CD4-positive, alpha-beta T cell (primary cell): ENCODE data around the gene GCDH. TPM values are rescaled to one million over a fixed set of nuclear protein-coding genes. Genes with fewer than 3 reads are reported as not detected.

ENCODE experiments used
- ATAC-seq: fragments of 200-7000 bp; cut with Tn5 transposase; one replicate; pipeline ENCODE4 v1.10.0; 2022; ENCODE audit warnings: mild to moderate bottlenecking; ENCODE audit not compliant: poor library complexity
- CTCF ChIA-PET: fragments of 350-600 bp; sonication (Branson Sonifier 250); formaldehyde crosslinking; loops from one replicate; lab custom pipeline; 2021; ENCODE audit warnings: antibody characterized with exemption, inconsistent platforms; lab: Charles Lee
- POLR2A ChIA-PET: fragments of 350-600 bp; sonication (Branson Sonifier 250); formaldehyde crosslinking; loops from one replicate; lab custom pipeline; 2021; ENCODE audit warnings: antibody characterized with exemption, inconsistent platforms; lab: Charles Lee
- DNase-seq, 14 experiments: peaks; one replicate each; pipeline ENCODE4 v3.0.0-alpha.2; 2013 to 2020; ENCODE audit warnings: mixed read lengths in 2 of 14
- H3K27ac ChIP-seq, 2 donors: one replicate each; pipeline versions ENCODE4 v1.5.1 to v1.7.0; 2013; ENCODE audit warnings: low read length in 2 of 2, low read depth in 1 of 2, mild to moderate bottlenecking in 1 of 2
- H3K27me3 ChIP-seq, 2 experiments: 1 replicate in 1 of 2; 2 replicates in 1 of 2; pipeline versions ENCODE4 v1.6.1 to v1.7.0; 2013; ENCODE audit warnings: low read length in 2 of 2, control low read depth in 1 of 2, mild to moderate bottlenecking in 1 of 2, moderate library complexity in 1 of 2; ENCODE audit not compliant: insufficient read depth in 2 of 2, control insufficient read depth in 1 of 2
- H3K36me3 ChIP-seq: one replicate; pipeline ENCODE4 v1.6.1; 2013; ENCODE audit warnings: low read length, control low read depth; ENCODE audit not compliant: insufficient read depth
- H3K4me1 ChIP-seq: one replicate; pipeline ENCODE4 v1.6.1; 2013; ENCODE audit warnings: low read length, control low read depth; ENCODE audit not compliant: insufficient read depth
- H3K4me3 ChIP-seq: one replicate; pipeline ENCODE4 v1.5.1; 2013; ENCODE audit warnings: mild to moderate bottlenecking, low read length, moderate library complexity
- H3K9me3 ChIP-seq, 2 experiments: 1 replicate in 1 of 2; 2 replicates in 1 of 2; pipeline versions ENCODE4 v1.6.1 to v1.7.0; 2013; ENCODE audit warnings: low read length in 2 of 2, mild to moderate bottlenecking in 2 of 2, control low read depth in 1 of 2, moderate library complexity in 1 of 2; ENCODE audit not compliant: control insufficient read depth in 1 of 2, insufficient read depth in 1 of 2
- H3K27ac Mint-ChIP-seq: one replicate; pipeline ENCODE4 v1.8.0; 2020; ENCODE audit warnings: mixed read lengths
- H3K27me3 Mint-ChIP-seq: one replicate; pipeline ENCODE4 v1.8.0; 2021; ENCODE audit warnings: mixed read lengths
- H3K36me3 Mint-ChIP-seq: one replicate; pipeline ENCODE4 v1.8.0; 2021; ENCODE audit warnings: low read depth, mixed read lengths
- H3K4me1 Mint-ChIP-seq: one replicate; pipeline ENCODE4 v1.8.0; 2021; ENCODE audit warnings: low read depth, mixed read lengths
- H3K4me3 Mint-ChIP-seq: one replicate; pipeline ENCODE4 v1.8.0; 2020; ENCODE audit warnings: mild to moderate bottlenecking, mixed read lengths
- H3K9me3 Mint-ChIP-seq: one replicate; pipeline ENCODE4 v1.8.0; 2020; ENCODE audit warnings: mixed read lengths
- CTCF ChIP-seq: fragments of 200-600 bp; IDR thresholded peaks from one replicate; pipeline ENCODE4 v1.8.0; 2022; ENCODE audit warnings: antibody characterized with exemption, mild to moderate bottlenecking
- intact Hi-C, 2 experiments: fragments of 100-400 bp; cut with DNase I in 1 of 2; cut with micrococcal nuclease in 1 of 2; formaldehyde crosslinking; loops; one replicate each; pipeline versions ENCODE4 v1.15.1 to v1.9.0; 2023 to 2025; cut with DNase I, micrococcal nuclease
- total RNA-seq, 174 experiments: library from RNA in 2 of 174; stranded (reverse) in 2 of 174; gene quantifications; one replicate each; pipeline ENCODE4 v1.2.3 and lab custom pipeline; 2021 to 2026

The GCDH gene
- total RNA-seq, 2 experiments from 2014 or later, result 39.2 to 42.1 TPM

- DNase-seq (peak in 1 of 14 experiments; percentile 39), ATAC-seq (no peak)
- Mint-ChIP-seq H3K27me3 (no peaks in the 10 kb centered on the region), H3K9me3 (no peaks in the 10 kb centered on the region), H3K4me3 (peak overlapping the region; percentile 51), H3K27ac (peak overlapping the region; percentile 90), H3K4me1 (peaks cover 31% of the 10 kb centered on the region), H3K36me3 (peaks cover 18% of the 10 kb centered on the region)
- no peaks in the 10 kb centered on the region for H3K9me3 ChIP-seq
- POLR2A ChIA-PET, result interaction anchor here (0.7 kb wide), 1 partner anchor 1536 kb away, joined by 3 read pairs; no protein-coding TSS in a partner anchor
- CTCF ChIA-PET, result interaction anchor here (1.6 kb wide), 1 partner anchor 47 kb away, joined by 6 read pairs; no protein-coding TSS in a partner anchor
- H3K27me3 ChIP-seq, result no peaks in the 10 kb centered on the region
- no peak overlapping the region for H3K27ac ChIP-seq
- intact Hi-C loops, result no loop called here
- TF ChIP-seq CTCF, result no peak
- H3K4me3 ChIP-seq, result no peak overlapping the region
- peaks cover 11% of the 10 kb centered on the region for H3K36me3 ChIP-seq
- H3K4me1 ChIP-seq, result peaks cover 35% of the 10 kb centered on the region
These were observed 27.3 kb downstream of the GCDH start for GRCh38 chr19:12918253-12918652.

- Mint-ChIP-seq H3K36me3 (peaks cover 42% of the 10 kb centered on the region), H3K27ac (peak overlapping the region; percentile 90), H3K27me3 (no peaks in the 10 kb centered on the region), H3K4me1 (peaks cover 13% of the 10 kb centered on the region), H3K9me3 (no peaks in the 10 kb centered on the region), H3K4me3 (no peak overlapping the region)
- no peak for TF ChIP-seq CTCF
- H3K27me3 ChIP-seq, result no peaks in the 10 kb centered on the region
- ChIA-PET POLR2A (interaction anchor here (1.2 kb wide), 1 partner anchor 30 kb away, joined by 4 read pairs; the partner anchor contains the start of gene GCDH), CTCF (interaction anchor here (1.8 kb wide), 1 partner anchor 44 kb away, joined by 11 read pairs; no protein-coding TSS in a partner anchor)
- intact Hi-C loops, result no loop called here
- peaks cover 37% of the 10 kb centered on the region for H3K36me3 ChIP-seq
- H3K4me1 ChIP-seq, result peaks cover 16% of the 10 kb centered on the region
- no peak overlapping the region for H3K27ac ChIP-seq
- no peak overlapping the region for H3K4me3 ChIP-seq
- DNase-seq (no peak), ATAC-seq (no peak)
- no peaks in the 10 kb centered on the region for H3K9me3 ChIP-seq
These were observed 30.1 kb downstream of the GCDH start for GRCh38 chr19:12921047-12921446.

GRCh38 chr19:12922959-12923358 is 32.0 kb downstream of the GCDH start:
- H3K27me3 ChIP-seq, result no peaks in the 10 kb centered on the region
- no peak overlapping the region for H3K27ac ChIP-seq
- Mint-ChIP-seq H3K27ac (no peak overlapping the region), H3K9me3 (no peaks in the 10 kb centered on the region), H3K4me1 (peaks cover 7% of the 10 kb centered on the region), H3K36me3 (peaks cover 56% of the 10 kb centered on the region), H3K27me3 (no peaks in the 10 kb centered on the region), H3K4me3 (no peak overlapping the region)
- no peak for TF ChIP-seq CTCF
- ChIA-PET POLR2A (no interaction called here), CTCF (interaction anchor here (1.6 kb wide), 1 partner anchor 55 kb away, joined by 4 read pairs; no protein-coding TSS in a partner anchor)
- intact Hi-C loops, result no loop called here
- no peak for ATAC-seq
- peaks cover 50% of the 10 kb centered on the region for H3K36me3 ChIP-seq
- no peak for DNase-seq
- no peak overlapping the region for H3K4me3 ChIP-seq
- peaks cover 16% of the 10 kb centered on the region for H3K4me1 ChIP-seq
- H3K9me3 ChIP-seq, result no peaks in the 10 kb centered on the region
